Activated CD4-positive, alpha-beta T cell treated with anti-CD3 and anti-CD28 coated beads, Interleukin-2, amount 10 ng/mL, durations not matched to agents 7 days and 5 days (primary cell): ENCODE data around the gene SCPEP1. TPM values are rescaled to one million over a fixed set of nuclear protein-coding genes. Genes with fewer than 3 reads are reported as not detected.
"Not testable (repeated sequence)": the region's sequence is repeated elsewhere in the genome, so short reads cannot be mapped to it uniquely, and the experiment has no call there.

Experiments
- CTCF ChIA-PET: fragments of 350-600 bp; sonication (Branson Sonifier 250); formaldehyde crosslinking; loops from one replicate; lab custom pipeline; 2021; ENCODE audit warnings: antibody characterized with exemption; lab: Charles Lee
- POLR2A ChIA-PET: fragments of 350-600 bp; sonication (Branson Sonifier 250); formaldehyde crosslinking; loops from one replicate; lab custom pipeline; 2021; ENCODE audit warnings: antibody characterized with exemption; lab: Charles Lee
- DNase-seq: peaks from one replicate; pipeline ENCODE4 v3.0.0-alpha.2; 2020
- H3K27ac Mint-ChIP-seq: one replicate; pipeline ENCODE4 v1.8.0; 2021; ENCODE audit warnings: mild to moderate bottlenecking, moderate library complexity, mixed read lengths
- H3K27me3 Mint-ChIP-seq: one replicate; pipeline ENCODE4 v1.8.0; 2021; ENCODE audit warnings: mixed read lengths
- H3K36me3 Mint-ChIP-seq: one replicate; pipeline ENCODE4 v1.8.0; 2021; ENCODE audit warnings: low read depth, mixed read lengths
- H3K4me1 Mint-ChIP-seq: one replicate; pipeline ENCODE4 v1.8.0; 2021; ENCODE audit warnings: mixed read lengths
- H3K4me3 Mint-ChIP-seq: one replicate; pipeline ENCODE4 v1.8.0; 2021; ENCODE audit warnings: mild to moderate bottlenecking, moderate library complexity, mixed read lengths
- H3K9me3 Mint-ChIP-seq: one replicate; pipeline ENCODE4 v1.8.0; 2021; ENCODE audit warnings: mixed read lengths
- total RNA-seq, 2 experiments: library from RNA; stranded (reverse); gene quantifications; one replicate each; pipeline ENCODE4 v1.2.3, GENCODE V29; 2021

SCPEP1 gene
- total RNA-seq, 2 experiments from 2014 or later: 9.6 to 11.5 TPM

- Mint-ChIP-seq H3K9me3 (no peaks in the 10 kb centered on the region), H3K27me3 (peaks cover 25% of the 10 kb centered on the region), H3K36me3 (no peaks in the 10 kb centered on the region), H3K4me3 (no peak overlapping the region), H3K27ac (no peak overlapping the region), H3K4me1 (peaks cover 6% of the 10 kb centered on the region)
- CTCF ChIA-PET: interaction anchor here (1.2 kb wide), 2 partner anchors 9 to 12 kb away, joined by 3 read pairs; partner anchors contain the start of gene COIL
- DNase-seq: no peak
- POLR2A ChIA-PET: no interaction called here
Measured at GRCh38 chr17:56972111-56972730, 5.7 kb upstream of the SCPEP1 start.

- Mint-ChIP-seq H3K36me3 (no peaks in the 10 kb centered on the region), H3K9me3 (no peaks in the 10 kb centered on the region), H3K4me3 (no peak overlapping the region), H3K27ac (no peak overlapping the region), H3K27me3 (peaks cover 26% of the 10 kb centered on the region), H3K4me1 (peaks cover 14% of the 10 kb centered on the region)
- ChIA-PET CTCF (interaction anchor here (0.7 to 1.4 kb wide), 3 partner anchors 9 to 13 kb away, joined by 3 read pairs; partner anchors contain the start of gene COIL), POLR2A (no interaction called here)
- no peak for DNase-seq
Measured at GRCh38 chr17:56973520-56973919, 4.4 kb upstream of the SCPEP1 start.

- Mint-ChIP-seq H3K27me3 (peaks cover 26% of the 10 kb centered on the region), H3K9me3 (no peaks in the 10 kb centered on the region), H3K4me3 (no peak overlapping the region), H3K4me1 (peaks cover 19% of the 10 kb centered on the region), H3K36me3 (no peaks in the 10 kb centered on the region), H3K27ac (no peak overlapping the region)
- ChIA-PET POLR2A (interaction anchor here (0.6 kb wide), 1 partner anchor 15 kb away, joined by 3 read pairs; no protein-coding TSS in a partner anchor), CTCF (interaction anchor here (0.7 to 1.4 kb wide), 2 partner anchors 9 to 11 kb away, joined by 3 read pairs; no protein-coding TSS in a partner anchor)
- DNase-seq: no peak
Measured at GRCh38 chr17:56974055-56974454, 3.9 kb upstream of the SCPEP1 start.

- POLR2A ChIA-PET: no interaction called here
Measured at GRCh38 chr17:56975656-56976055, 2.3 kb upstream of the SCPEP1 start.

GRCh38 chr17:56976941-56977608 is 856 bp upstream of the SCPEP1 start:
- H3K9me3 Mint-ChIP-seq: no peaks in the 10 kb centered on the region
- no peaks in the 10 kb centered on the region for H3K36me3 Mint-ChIP-seq
- ChIA-PET CTCF (interaction anchor here (1.2 kb wide), 1 partner anchor 17 kb away, joined by 4 read pairs; the partner anchor contains the start of gene COIL), POLR2A (no interaction called here)
- peaks cover 23% of the 10 kb centered on the region for H3K27me3 Mint-ChIP-seq
- no peak overlapping the region for H3K27ac Mint-ChIP-seq
- no peak for DNase-seq
- peak overlapping the region; percentile 64 for H3K4me3 Mint-ChIP-seq
- H3K4me1 Mint-ChIP-seq: peaks cover 21% of the 10 kb centered on the region

More at GRCh38 chr17:56975656-56976055, 2.3 kb upstream of the SCPEP1 start:
- Mint-ChIP-seq H3K27ac (no peak overlapping the region), H3K27me3 (peaks cover 23% of the 10 kb centered on the region), H3K36me3 (no peaks in the 10 kb centered on the region), H3K4me3 (no peak overlapping the region), H3K4me1 (peaks cover 21% of the 10 kb centered on the region), H3K9me3 (no peaks in the 10 kb centered on the region)
- CTCF ChIA-PET: interaction anchor here (0.8 kb wide), 1 partner anchor 71 kb away, joined by 3 read pairs; no protein-coding TSS in a partner anchor
- DNase-seq: no peak

- peak overlapping the region; percentile 86 for H3K4me3 Mint-ChIP-seq
- H3K4me1 Mint-ChIP-seq: peaks cover 21% of the 10 kb centered on the region
- POLR2A ChIA-PET: no interaction called here
- peaks cover 23% of the 10 kb centered on the region for H3K27me3 Mint-ChIP-seq
- CTCF ChIA-PET: interaction anchor here (0.6 to 1.5 kb wide), 5 partner anchors 10 to 106 kb away, joined by 3 to 4 read pairs (median 3); partner anchors contain the start of genes AKAP1 and COIL
- DNase-seq: no peak
- peak overlapping the region; percentile 89 for H3K27ac Mint-ChIP-seq
- no peaks in the 10 kb centered on the region for H3K9me3 Mint-ChIP-seq
- no peaks in the 10 kb centered on the region for H3K36me3 Mint-ChIP-seq
Measured at GRCh38 chr17:56978441-56979090, 635 bp downstream of the SCPEP1 start.

DNA sequence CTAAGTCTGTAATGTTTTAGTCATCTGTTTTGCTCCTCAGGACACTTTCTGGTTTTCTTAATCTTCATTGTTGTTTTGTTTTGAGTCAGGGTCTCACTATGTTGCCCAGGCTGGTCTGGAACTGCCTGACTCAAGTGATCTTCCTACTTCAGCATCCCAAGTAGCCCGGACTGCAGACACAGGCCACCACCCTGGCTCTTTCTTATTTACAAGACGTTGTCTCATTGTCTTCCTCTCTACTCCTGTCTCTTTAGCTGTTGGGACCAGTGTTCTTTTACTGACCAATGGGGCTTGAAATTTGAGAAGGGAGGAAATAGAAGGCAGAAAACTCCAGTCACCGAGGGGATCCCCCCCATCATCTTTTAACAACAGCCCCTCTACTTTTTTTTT is 1.2 kb downstream of the SCPEP1 start:
- CTCF ChIA-PET: interaction anchor here (1.2 to 1.5 kb wide), 2 partner anchors 10 to 106 kb away, joined by 3 read pairs; partner anchors contain the start of gene AKAP1
- DNase-seq: no peak

DNA sequence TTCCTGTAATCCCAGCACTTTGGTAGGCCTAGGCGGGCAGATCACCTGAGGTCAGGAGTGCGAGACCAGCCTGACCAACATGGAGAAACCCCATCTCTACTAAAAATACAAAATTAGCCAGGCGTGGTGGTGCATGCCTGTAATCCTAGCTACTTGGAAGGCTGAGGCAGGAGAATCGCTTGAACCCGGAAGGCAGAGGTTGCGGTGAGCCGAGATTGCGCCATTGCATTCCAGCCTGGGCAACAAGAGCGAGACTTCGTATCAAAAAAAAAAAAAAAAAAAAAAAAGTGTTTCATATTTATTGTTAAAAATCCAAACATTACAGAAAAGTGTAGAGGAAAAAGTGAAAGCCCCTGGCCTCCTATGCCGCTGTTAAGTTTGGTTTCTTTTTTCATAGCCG is 2.6 kb downstream of the SCPEP1 start:
- peaks cover 21% of the 10 kb centered on the region for H3K4me1 Mint-ChIP-seq
- H3K36me3 Mint-ChIP-seq, DNase-seq, CTCF ChIA-PET, H3K9me3 Mint-ChIP-seq, H3K4me3 Mint-ChIP-seq, H3K27ac Mint-ChIP-seq, POLR2A ChIA-PET: not testable (repeated sequence)
- H3K27me3 Mint-ChIP-seq: peaks cover 14% of the 10 kb centered on the region

More for the DNA sequence above, 1.2 kb downstream of the SCPEP1 start:
- H3K9me3 Mint-ChIP-seq: no peaks in the 10 kb centered on the region
- peak overlapping the region; percentile 89 for H3K27ac Mint-ChIP-seq
- peaks cover 23% of the 10 kb centered on the region for H3K27me3 Mint-ChIP-seq
- peaks cover 21% of the 10 kb centered on the region for H3K4me1 Mint-ChIP-seq
- H3K4me3 Mint-ChIP-seq: peak overlapping the region; percentile 26
- no peaks in the 10 kb centered on the region for H3K36me3 Mint-ChIP-seq
- POLR2A ChIA-PET: no interaction called here

- ChIA-PET POLR2A (no interaction called here), CTCF (interaction anchor here (1.5 kb wide), 1 partner anchor 12 kb away, joined by 5 read pairs; no protein-coding TSS in a partner anchor)
- Mint-ChIP-seq H3K27ac (no peak overlapping the region), H3K27me3 (peaks cover under 1% of the 10 kb centered on the region), H3K36me3 (peaks cover 5% of the 10 kb centered on the region), H3K4me3 (no peak overlapping the region), H3K4me1 (peaks cover 14% of the 10 kb centered on the region), H3K9me3 (no peaks in the 10 kb centered on the region)
- DNase-seq: no peak
Measured at GRCh38 chr17:56982312-56982711, 4.4 kb downstream of the SCPEP1 start.

GRCh38 chr17:56983366-56983765 is 5.4 kb downstream of the SCPEP1 start:
- peaks cover 9% of the 10 kb centered on the region for H3K4me1 Mint-ChIP-seq
- no peaks in the 10 kb centered on the region for H3K27me3 Mint-ChIP-seq
- no peak for DNase-seq
- no peak overlapping the region for H3K27ac Mint-ChIP-seq
- H3K36me3 Mint-ChIP-seq: peaks cover 5% of the 10 kb centered on the region
- H3K9me3 Mint-ChIP-seq: no peaks in the 10 kb centered on the region
- H3K4me3 Mint-ChIP-seq: no peak overlapping the region
- CTCF ChIA-PET: no interaction called here
- POLR2A ChIA-PET: no interaction called here

DNA sequence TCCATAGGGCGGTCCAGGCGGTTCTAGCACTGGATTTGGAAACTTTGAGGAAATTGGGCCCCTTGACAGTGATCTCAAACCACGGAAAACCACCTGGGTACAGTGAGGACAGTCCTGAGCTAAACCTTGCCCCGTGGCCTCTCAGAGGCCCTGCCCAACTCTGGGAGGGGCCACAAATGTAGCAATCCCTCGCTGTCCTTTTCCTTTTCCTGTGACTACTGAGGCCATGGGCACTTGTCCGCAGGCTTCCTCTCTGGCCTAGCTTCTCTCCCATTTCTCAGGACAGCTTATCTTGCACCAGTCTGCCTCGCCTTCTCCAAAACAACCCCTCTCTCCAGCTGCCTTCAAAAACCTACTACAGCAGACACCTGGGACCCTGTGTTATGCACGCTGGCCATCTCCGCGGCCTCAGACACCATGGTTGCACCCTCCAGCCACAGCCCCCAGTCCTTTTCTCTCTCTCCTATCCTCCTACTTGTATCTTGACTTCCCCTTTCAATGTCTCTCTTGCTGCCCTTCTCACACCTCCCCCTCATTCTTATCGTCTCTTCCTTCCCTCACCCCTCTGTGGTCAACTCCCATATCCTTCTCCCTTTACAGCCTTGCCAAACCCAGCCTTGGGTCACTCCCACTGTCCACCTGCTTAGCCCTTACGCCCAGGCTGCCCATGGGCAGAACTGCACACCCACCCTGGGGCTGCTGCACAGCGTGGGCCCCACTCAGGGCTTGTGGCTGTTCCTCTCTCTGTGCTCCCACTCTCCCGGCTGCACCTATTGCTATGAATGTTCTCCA is 7.6 kb downstream of the SCPEP1 start:
- H3K9me3 Mint-ChIP-seq: no peaks in the 10 kb centered on the region
- no peaks in the 10 kb centered on the region for H3K27me3 Mint-ChIP-seq
- no peak overlapping the region for H3K27ac Mint-ChIP-seq
- peaks cover 5% of the 10 kb centered on the region for H3K36me3 Mint-ChIP-seq
- H3K4me3 Mint-ChIP-seq: no peak overlapping the region
- ChIA-PET POLR2A (interaction anchor here (0.5 to 0.6 kb wide), 2 partner anchors 284 to 938 kb away, joined by 3 read pairs; no protein-coding TSS in a partner anchor), CTCF (interaction anchor here (0.6 to 1.2 kb wide), 5 partner anchors 12 to 1043 kb away, joined by 3 to 5 read pairs (median 3); partner anchors contain the start of gene COIL)
- DNase-seq: no peak
- H3K4me1 Mint-ChIP-seq: no peaks in the 10 kb centered on the region

- Mint-ChIP-seq H3K27ac (no peak overlapping the region), H3K4me3 (no peak overlapping the region), H3K27me3 (no peaks in the 10 kb centered on the region), H3K9me3 (no peaks in the 10 kb centered on the region), H3K4me1 (no peaks in the 10 kb centered on the region), H3K36me3 (peaks cover 5% of the 10 kb centered on the region)
- no peak for DNase-seq
- POLR2A ChIA-PET: no interaction called here
- CTCF ChIA-PET: no interaction called here
Measured at GRCh38 chr17:56987283-56987834, 9.4 kb downstream of the SCPEP1 start.
